ENCODE data around the gene RINT1. TPM values are rescaled to one million over a fixed set of nuclear protein-coding genes. Genes with fewer than 3 reads are reported as not detected.

RINT1 gene
- total RNA-seq, 1 experiment from 2014 or later, result 26.6 TPM

GRCh38 chr7:105612806-105613205 lies 80.8 kb downstream of the RINT1 start:
- ChIA-PET CTCF (no interaction called here), POLR2A (interaction anchor here (0.6 kb wide), 1 partner anchor 44 kb away, joined by 8 read pairs; no protein-coding TSS in a partner anchor)
- Mint-ChIP-seq H3K27me3 (ENCODE audit: low read depth) (no peaks in the 10 kb centered on the region), H3K4me3 (no peak overlapping the region), H3K9me3 (no peaks in the 10 kb centered on the region), H3K4me1 (peaks cover 11% of the 10 kb centered on the region), H3K27ac (0 out of 2 replicates have a peak overlapping the region, but pooled peaks have one; percentile 49), H3K36me3 (peaks cover 31% of the 10 kb centered on the region)
- DNase-seq (ENCODE audit: low spot score) (no peak), ATAC-seq (no peak)
- no peak for TF ChIP-seq E2F1 (CRISPR knock-in tag; IDR thresholded peaks at IDR 0.05)
- no peak for TF ChIP-seq ZNF425 (CRISPR knock-in tag; conservative IDR thresholded peaks at IDR 0.05)
- TF ChIP-seq ERG (CRISPR knock-in tag; IDR thresholded peaks at IDR 0.05), result no peak
- TF ChIP-seq ZSCAN18 (CRISPR knock-in tag; IDR thresholded peaks at IDR 0.05), result no peak
- no peak for TF ChIP-seq ZNF416 (CRISPR knock-in tag; IDR thresholded peaks at IDR 0.05)
- TF ChIP-seq ATF3 (CRISPR knock-in tag; conservative IDR thresholded peaks at IDR 0.05), result no peak
- TF ChIP-seq EMX1 (CRISPR knock-in tag; IDR thresholded peaks at IDR 0.05), result no peak
- no peak for TF ChIP-seq CREM (CRISPR knock-in tag; IDR thresholded peaks at IDR 0.05)

- Mint-ChIP-seq H3K9me3 (no peaks in the 10 kb centered on the region), H3K4me1 (peaks cover 21% of the 10 kb centered on the region), H3K4me3 (no peak overlapping the region), H3K27ac (peak overlapping the region; percentile 5; the same call in 1 of the 2 replicates), H3K36me3 (peaks cover 39% of the 10 kb centered on the region), H3K27me3 (ENCODE audit: low read depth) (no peaks in the 10 kb centered on the region)
- no peak for ATAC-seq
- ChIA-PET POLR2A (interaction anchor here (0.6 kb wide), 1 partner anchor 43 kb away, joined by 8 read pairs; no protein-coding TSS in a partner anchor), CTCF (no interaction called here)
- DNase-seq (ENCODE audit: low spot score), result no peak
- no peak for TF ChIP-seq AR (CRISPR knock-in tag; IDR thresholded peaks at IDR 0.05)
- TF ChIP-seq MLX (CRISPR knock-in tag; IDR thresholded peaks at IDR 0.05), result no peak
- no peak for TF ChIP-seq ATF6 (CRISPR knock-in tag; IDR thresholded peaks at IDR 0.05)
- no peak for TF ChIP-seq NR1H2 (CRISPR knock-in tag; IDR thresholded peaks at IDR 0.05)
- no peak for TF ChIP-seq TEAD1 (CRISPR knock-in tag; IDR thresholded peaks at IDR 0.05)
- no peak for TF ChIP-seq ZNF512 (CRISPR knock-in tag; IDR thresholded peaks at IDR 0.05; ENCODE audit: borderline replicate concordance)
- TF ChIP-seq E2F5 (CRISPR knock-in tag; IDR thresholded peaks at IDR 0.05), result no peak
Measured at GRCh38 chr7:105613611-105614330, 81.8 kb downstream of the RINT1 start.

Measured in WTC11 (cell line).